GM18858 (cell line): ENCODE data around the gene VGF.

Source experiments
- ATAC-seq: cut with Tn5 transposase; IDR thresholded peaks from one replicate; pipeline ENCODE4 v1.9.1; 2021; ENCODE audit not compliant: unreplicated experiment

VGF gene

GRCh38 chr7:101166909-101167644, 1.7 kb upstream of the VGF start:
- no peak for ATAC-seq

- no peak for ATAC-seq
These were observed 1.2 kb upstream of the VGF start for GRCh38 chr7:101166648-101166908.

GRCh38 chr7:101165958-101166647, 734 bp upstream of the VGF start:
- no peak for ATAC-seq

GRCh38 chr7:101164071-101164840, 1.1 kb downstream of the VGF start:
- no peak for ATAC-seq

DNA sequence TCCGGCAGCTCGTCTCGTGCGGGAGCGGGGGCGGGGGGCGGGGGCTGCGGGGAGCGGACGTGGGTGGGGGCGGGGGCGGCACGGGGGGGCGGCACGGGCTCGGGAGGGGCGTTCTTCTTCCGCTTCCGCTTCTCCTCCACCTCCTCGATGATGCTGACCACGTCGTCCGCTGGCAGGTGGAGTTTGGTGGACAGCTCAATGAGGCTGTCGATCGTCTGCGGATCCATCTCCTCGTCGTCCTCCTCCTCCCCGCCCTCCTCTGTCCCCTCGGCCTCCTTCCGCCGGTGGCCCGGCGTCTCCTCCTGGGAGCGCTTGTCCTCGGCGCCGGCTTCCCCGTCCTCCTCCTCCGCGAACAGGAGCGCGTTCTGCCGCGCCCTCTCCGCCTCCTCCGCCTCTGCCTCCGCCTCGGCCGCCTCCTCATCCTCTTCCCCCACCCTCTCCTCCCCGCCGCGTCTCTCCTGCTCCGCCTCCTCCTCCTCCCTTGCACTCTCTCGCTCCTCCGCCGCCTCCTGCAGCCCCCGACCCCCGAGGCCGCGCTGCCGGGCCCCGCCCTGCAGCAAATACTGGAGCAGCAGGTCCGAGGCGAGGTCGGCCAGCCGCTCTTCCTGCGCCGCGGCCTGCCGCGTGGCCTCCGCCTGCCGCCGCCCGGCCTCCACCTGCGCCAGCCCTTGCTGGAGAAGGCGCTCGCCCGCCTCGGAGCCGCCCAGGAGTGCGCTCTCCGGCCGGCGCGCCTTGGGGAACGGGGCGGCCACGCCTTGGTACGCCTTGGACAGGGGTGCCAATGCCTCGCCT, 1.9 kb downstream of the VGF start:
- ATAC-seq: no peak

DNA sequence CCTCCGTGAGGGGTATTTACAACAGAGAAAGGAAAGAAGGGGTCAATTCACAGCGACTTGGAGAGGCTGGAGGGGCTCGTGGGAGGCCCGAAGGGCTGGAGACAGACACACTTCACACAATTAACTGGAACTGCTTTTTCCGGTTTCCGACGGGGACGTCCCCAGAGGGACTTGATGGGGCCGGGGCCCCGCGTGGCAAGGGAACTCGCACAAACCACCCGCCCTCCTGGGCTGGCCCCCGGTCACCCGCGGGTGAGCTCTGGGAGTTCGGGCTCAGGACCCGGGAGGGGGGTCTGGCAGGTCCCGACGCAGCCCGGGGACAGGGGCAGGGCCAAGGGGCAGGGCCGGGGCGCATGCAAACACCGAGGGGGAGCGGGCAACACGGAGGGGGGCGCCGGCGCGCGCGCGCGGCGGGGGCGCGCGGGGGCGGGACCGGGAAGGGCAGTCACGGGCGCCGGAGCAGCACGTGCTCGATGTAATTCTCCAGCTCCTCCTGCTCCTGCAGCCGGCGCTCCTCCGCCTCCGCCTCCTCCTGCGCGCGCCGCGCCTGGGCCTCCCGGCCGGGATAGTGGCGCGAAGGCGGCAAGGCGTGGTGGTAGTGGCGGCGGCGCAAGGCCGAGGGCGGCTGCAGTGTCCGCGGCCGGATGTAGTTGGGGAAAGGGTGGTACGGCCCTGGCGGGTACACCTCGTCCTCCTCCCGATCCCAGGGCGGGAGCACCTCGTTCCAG, 2.7 kb downstream of the VGF start:
- no peak for ATAC-seq

- ATAC-seq: no peak
These were observed 3.5 kb downstream of the VGF start for GRCh38 chr7:101161692-101162471.

GRCh38 chr7:101160910-101161309, 4.5 kb downstream of the VGF start:
- ATAC-seq: no peak

GRCh38 chr7:101159696-101160674, 5.4 kb downstream of the VGF start:
- no peak for ATAC-seq

DNA sequence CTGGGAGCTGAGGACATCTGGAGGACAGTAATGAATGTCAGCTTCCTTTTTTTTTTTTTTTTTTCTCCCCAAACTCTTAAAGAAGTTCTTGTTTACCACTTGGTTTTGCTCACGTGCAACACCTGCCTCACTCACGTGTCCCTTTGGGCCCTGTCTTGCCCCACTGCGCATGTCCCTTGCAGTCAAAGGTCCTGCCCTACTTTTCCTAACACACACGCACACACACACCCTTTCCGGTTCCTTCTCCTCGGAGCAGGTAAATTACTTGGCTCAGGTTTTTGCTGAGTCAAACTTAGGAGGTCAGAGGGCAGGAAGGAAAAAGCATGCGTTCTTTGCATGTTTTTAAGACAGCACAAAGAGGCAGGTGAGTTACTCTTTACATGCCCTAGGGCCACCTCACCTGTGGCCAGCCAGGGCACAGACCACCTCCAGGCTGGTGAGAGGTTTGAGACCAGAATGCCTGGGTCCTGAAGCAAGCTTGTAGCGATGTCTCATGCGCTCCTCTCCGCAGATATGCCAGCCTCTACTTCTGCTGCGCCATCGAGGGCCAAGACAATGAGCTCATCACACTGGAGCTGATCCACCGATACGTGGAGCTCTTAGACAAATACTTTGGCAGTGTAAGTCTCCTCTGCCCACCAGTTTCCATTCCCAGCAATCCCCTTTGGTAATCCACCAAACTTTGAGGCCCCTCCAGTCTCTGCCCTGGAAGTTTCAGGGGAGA, 8.3 kb downstream of the VGF start:
- ATAC-seq: no peak

GRCh38 chr7:101156277-101156676, 9.1 kb downstream of the VGF start:
- ATAC-seq: no peak

- ATAC-seq: no peak
These were observed 10.1 kb downstream of the VGF start for GRCh38 chr7:101155303-101155702.

DNA sequence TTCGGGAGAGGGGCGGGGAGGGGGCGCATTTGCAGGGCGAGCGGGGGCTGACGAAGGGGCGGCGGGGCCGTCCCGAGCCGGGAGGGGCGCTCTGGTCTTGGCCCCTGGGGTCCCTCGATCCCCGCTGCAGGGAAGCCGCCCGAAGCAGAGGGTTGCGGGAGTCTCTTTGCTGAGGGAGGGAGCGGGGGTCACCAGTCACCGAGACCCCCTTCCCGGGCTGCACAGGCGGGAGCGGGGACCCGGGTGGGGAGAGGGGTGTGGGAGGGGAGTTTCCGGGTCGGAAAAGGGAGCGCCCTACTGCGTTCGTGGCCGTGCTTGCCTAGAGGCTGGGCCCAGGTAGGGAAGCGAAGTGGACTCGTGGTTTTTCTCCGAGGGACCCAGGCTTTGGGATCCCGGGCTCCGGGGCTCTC, 10.7 kb downstream of the VGF start:
- no peak for ATAC-seq

- no peak for ATAC-seq
These were observed 11.2 kb downstream of the VGF start, which contains the start of gene AP1S1 for GRCh38 chr7:101153969-101154692. AP1S1 (plus strand) TSS chr7:101154476; CDS start chr7:101154515, 39 bp downstream.

DNA sequence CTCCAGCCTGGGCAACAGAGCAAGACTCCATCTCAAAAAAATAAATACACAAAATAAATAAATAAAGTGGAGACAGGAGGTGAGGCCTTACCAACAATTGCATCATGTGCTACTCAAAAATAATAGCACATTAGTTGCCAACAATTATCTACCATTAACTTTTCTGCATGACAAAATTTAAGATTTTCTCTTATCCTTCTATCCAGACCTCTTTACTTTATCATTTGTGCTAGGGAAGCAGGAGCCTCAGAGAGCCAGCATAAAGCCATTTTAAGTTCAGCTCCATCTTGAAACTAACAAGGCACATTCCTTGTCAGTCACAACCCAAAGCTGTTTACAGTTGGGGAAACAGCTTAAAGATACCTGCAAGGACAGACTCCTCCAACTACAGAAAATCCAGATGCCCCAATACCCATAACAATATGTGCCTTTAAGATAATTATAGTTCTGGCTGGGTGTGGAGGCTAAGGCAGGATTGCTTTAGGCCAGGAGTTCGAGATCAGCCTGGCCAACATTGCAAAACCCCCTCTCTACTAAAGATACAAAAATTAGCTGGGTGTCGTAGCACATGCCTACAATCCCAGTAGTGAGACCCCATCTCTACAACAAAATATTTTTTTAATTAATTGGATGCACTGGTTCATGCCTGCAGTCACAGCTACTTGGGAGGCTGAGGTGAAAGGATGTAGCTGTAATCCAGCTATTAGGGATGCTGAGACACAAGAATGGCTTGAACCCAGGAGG, 13.3 kb downstream of the VGF start:
- no peak for ATAC-seq

GRCh38 chr7:101140746-101141382, 24.5 kb downstream of the VGF start:
- no peak for ATAC-seq
